MV-4-11 (cell line): ENCODE results near the gene PLEKHD1.

ENCODE experiments used
- DNase-seq: peaks from one replicate; lab custom pipeline; 2025; lab: John Stamatoyannopoulos, UW

The PLEKHD1 gene

GRCh38 chr14:69518289-69519101 lies 34.0 kb downstream of the PLEKHD1 start:
- DNase-seq, result no peak

- DNase-seq, result no peak
Measured at GRCh38 chr14:69519204-69520100, 34.9 kb downstream of the PLEKHD1 start.

GRCh38 chr14:69522026-69522425 lies 37.5 kb downstream of the PLEKHD1 start:
- no peak for DNase-seq

GRCh38 chr14:69525896-69526295 lies 41.4 kb downstream of the PLEKHD1 start:
- DNase-seq, result no peak

GRCh38 chr14:69527635-69528034 lies 43.1 kb downstream of the PLEKHD1 start:
- DNase-seq, result no peak

- DNase-seq, result no peak
Measured at GRCh38 chr14:69528143-69528542, 43.6 kb downstream of the PLEKHD1 start.

- DNase-seq, result no peak
Measured at GRCh38 chr14:69528930-69529329, 44.4 kb downstream of the PLEKHD1 start.

GRCh38 chr14:69529563-69529962 lies 45.0 kb downstream of the PLEKHD1 start:
- no peak for DNase-seq

GRCh38 chr14:69530095-69530494 lies 45.6 kb downstream of the PLEKHD1 start:
- no peak for DNase-seq

- no peak for DNase-seq
Measured at GRCh38 chr14:69531135-69531534, 46.6 kb downstream of the PLEKHD1 start.

GRCh38 chr14:69532561-69533340 lies 48.2 kb downstream of the PLEKHD1 start:
- peak; percentile 7 for DNase-seq

- DNase-seq, result no peak
Measured at GRCh38 chr14:69535230-69535848, 50.8 kb downstream of the PLEKHD1 start.

GRCh38 chr14:69536971-69537370 lies 52.4 kb downstream of the PLEKHD1 start:
- DNase-seq, result no peak

GRCh38 chr14:69537900-69538299 lies 53.4 kb downstream of the PLEKHD1 start:
- no peak for DNase-seq

- no peak for DNase-seq
Measured at GRCh38 chr14:69538766-69539165, 54.2 kb downstream of the PLEKHD1 start.

- peak; percentile 80 for DNase-seq
Measured at GRCh38 chr14:69539631-69540410, 55.3 kb downstream of the PLEKHD1 start.

- peak; percentile 66 for DNase-seq
Measured at GRCh38 chr14:69540654-69541335, 56.3 kb downstream of the PLEKHD1 start.

GRCh38 chr14:69542311-69542710 lies 57.8 kb downstream of the PLEKHD1 start:
- no peak for DNase-seq

- peak; percentile 95 for DNase-seq
Measured at GRCh38 chr14:69543341-69544115, 59.0 kb downstream of the PLEKHD1 start.
